GM18511 (cell line): ENCODE measurements around the gene METTL5.
"Not testable (repeated sequence)": the region's sequence is repeated elsewhere in the genome, so short reads cannot be mapped to it uniquely, and the experiment has no call there.

Source experiments
- ATAC-seq: cut with Tn5 transposase; IDR thresholded peaks from one replicate; pipeline ENCODE4 v1.9.1; 2021; ENCODE audit warnings: mild to moderate bottlenecking, moderate library complexity; ENCODE audit not compliant: unreplicated experiment

Gene METTL5

DNA sequence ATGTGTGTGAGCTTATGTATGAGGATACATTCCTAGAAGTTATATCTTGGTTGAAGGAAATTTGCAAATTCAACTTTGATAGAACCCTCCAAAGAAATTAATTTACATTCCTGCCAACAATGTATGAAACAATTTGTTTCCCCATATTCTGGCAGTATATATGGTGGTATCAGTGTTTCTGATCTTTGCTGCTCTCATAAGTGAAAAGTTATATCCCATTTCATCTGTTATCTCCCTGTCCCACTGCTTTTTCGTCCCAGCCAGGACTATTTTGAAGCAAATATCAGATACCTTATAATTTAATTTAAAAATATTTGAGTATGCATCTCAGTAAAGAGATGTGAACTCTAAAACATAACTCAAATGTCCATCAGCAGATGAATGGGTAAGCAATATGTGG, 9.7 kb upstream of the METTL5 start:
- no peak for ATAC-seq

DNA sequence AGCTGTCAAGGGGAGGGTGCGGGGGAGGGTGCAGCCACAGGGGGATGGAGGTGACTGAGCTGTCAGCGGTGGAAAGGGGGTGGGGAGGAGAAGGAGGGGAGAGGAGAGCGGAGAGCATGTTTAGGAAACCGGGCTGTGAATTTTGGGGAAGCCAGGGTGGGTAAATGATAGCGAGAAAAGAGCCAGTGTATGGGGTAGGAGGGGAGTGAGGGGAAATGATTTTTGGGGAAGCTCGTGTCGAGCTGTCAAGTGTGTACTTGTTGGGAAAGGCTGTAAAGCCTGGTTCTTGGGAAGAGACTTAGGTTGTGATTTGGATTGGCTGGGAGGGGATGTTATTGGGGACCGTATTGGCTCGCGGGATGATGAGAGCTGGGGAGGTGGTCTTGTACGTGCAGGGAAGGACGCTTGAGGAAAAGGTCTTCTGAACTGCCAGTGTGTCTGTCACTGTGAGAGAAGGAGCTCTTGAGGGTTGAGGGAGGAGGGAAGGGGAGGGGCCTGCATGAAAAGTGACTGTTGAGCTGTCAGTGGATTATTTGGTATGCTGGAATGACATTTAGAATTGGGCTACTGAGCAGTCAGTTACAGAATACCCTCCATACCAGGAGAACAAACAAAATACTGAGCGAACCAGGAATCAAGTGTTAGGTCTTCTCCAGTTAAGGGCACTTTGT, 3.6 kb upstream of the METTL5 start:
- ATAC-seq, result peak; percentile 29

DNA sequence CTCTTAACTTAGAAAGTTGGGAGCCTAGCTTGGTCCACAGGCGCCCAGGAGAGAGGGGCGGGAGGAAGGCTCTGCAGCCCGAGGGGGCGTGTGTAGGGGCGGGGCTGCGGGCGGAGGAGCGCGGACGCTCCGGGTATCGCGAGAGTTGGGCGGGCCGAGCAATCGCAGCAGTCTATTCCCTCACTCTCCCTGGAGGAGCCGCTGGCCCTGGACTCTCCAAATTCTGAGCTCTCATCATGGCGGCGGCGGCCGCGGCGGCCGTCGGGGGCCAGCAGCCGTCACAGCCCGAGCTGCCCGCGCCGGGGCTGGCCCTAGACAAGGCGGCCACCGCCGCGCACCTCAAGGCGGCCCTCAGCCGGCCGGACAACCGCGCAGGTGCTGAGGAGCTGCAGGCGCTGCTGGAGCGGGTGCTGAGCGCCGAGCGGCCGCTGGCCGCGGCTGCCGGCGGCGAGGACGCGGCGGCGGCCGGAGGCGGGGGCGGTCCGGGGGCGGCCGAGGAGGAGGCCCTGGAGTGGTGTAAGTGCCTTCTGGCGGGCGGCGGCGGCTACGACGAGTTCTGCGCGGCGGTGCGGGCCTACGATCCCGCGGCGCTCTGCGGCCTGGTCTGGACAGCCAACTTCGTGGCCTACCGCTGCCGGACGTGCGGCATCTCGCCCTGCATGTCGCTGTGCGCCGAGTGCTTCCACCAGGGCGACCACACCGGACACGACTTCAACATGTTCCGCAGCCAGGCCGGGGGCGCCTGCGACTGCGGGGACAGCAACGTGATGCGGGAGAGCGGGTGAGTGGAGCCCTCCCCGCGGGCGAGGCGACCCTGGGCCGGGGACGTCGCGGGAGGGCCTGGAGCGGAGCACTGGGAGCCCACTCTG, 2.8 kb upstream of the METTL5 start, which contains the start of gene UBR3:
Gene UBR3, plus strand, starts transcription at position 183 of the 869 bp plus-strand sequence. Its CDS starts 54 bp downstream, at position 237.
- peak; percentile 85 for ATAC-seq

DNA sequence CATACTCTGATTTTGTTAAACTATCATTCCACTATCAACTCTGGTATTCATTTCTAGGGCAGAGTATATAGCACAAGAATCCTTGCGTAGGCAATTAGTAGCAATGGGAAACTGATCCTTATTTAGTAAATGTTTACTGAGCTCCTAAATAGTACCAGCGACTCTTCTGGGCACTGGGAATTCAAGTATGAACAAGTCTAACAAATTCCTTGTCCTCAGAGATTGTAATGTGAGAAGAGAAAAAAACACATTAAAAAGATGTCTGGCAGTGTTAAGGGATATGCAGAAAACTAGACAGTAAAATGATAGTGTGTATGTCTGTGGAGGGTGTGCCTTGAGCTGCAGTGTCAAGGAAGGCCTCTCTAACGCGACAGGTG, 721 bp downstream of the METTL5 start:
- ATAC-seq, result no peak

DNA sequence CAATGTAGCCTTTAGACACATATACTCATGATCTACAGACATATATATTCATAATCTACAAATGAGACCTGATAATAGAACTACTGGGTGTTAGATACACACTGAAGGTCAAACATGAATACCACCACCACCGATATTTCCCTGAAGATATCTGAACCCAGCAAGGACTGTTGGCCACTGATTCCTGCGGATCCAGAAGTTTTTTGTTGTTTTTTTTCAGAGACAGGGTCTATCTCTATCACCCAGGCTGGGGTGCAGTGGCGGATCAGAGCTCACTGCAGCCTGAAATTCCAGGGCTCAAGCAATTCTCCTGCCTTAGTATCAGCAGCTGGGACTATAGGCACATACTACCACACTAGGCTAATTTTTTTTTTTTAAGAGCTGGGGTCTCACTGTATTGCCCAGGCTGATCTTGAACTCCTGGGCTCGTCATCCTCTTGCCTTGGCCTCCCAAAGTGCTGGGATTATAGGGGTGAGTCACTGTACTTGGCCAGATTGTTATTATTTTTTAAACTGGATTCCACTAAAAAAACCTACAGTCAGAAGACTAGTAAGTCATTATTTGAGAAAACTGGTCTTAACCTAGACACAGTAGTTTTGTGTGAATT, 1.8 kb downstream of the METTL5 start:
- ATAC-seq, result no peak

DNA sequence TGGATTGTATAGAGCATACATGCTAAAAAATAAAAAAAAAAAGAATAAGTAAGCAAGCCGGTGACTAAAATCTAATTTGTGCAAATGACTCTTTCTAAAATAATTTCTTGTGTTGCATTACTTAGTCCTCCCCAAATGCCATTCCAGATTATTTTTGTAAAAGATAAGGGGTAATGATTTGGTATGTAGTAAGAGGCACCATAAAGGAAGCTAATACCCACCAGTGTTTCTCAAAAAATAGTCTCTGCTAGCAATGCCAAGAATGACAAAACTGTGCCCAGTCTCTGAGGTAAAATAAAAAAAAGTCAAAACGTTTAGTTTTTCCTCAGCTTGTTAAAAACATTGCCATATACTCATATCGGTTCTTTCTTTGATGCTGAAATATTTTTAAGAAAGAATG, 2.7 kb downstream of the METTL5 start:
- ATAC-seq, result no peak

DNA sequence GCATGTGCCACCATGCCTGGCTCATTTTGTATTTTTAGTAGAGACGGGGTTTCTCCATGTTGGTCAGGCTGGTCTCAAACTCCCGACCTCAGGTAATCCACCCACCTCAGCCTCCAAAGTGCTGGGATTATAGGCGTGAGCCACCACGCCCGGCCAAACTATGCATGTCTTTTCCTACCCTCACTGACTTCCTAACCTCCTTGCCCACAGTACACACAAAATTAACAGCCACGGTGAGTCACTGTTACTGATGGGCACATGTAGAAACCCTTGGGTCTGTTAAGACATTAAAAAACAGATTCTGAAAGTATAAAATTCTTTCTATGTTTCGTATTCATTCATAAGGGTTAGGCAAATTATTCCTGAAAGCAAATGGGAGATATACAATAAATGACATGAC, 4.6 kb downstream of the METTL5 start:
- not testable (repeated sequence) for ATAC-seq

DNA sequence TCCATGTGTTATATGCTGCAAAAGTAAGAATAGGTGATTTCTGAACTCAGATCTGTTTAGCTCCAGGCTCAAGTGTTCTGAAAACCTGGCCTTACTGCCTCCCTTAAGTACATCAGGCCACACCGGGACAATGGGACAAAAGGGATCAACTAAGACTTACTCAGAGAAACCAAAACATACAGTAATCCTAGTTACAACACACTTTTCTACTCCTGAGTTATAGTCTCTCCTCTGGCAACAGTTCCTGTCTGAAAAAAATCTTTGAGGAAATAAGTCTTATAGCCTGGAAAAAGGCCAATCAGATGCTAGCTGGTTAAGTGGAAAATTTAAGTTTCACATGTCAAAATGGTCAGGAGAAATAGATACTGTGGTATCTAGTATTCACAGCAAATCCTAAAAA, 5.6 kb downstream of the METTL5 start:
- ATAC-seq, result no peak

DNA sequence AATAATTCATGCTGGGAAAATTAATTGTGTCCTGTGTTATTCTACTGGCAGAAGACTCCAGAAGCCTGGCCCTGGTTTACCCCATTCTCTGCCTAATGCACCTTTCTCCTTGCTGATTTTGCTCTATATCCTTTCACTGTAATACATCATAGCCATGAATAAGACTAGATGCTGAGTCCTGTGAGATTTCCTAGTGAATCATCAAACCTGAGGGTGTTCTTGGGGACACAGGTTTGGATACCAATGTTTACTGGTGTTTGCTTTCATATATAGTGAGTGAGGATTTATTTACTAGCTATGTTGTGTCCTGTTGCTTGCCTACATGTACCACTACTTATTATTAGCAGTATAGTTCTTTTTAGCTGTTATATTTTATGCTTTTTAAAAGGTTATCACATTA, 6.5 kb downstream of the METTL5 start:
- no peak for ATAC-seq

DNA sequence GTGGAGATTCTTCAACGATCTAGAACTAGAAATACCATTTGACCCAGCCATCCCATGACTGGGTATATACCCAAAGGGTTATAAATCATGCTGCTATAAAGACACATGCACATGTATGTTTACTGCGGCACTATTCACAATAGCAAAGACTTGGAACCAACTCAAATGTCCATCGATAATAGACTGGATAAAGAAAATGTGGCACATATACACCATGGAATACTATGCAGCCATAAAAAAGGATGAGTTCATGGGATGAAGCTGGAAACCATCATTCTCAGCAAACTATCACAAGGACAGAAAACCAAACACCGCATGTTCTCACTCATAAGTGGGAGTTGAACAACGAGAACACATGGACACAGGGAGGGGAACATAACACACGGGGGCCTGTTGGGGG, 7.3 kb downstream of the METTL5 start:
- not testable (repeated sequence) for ATAC-seq

DNA sequence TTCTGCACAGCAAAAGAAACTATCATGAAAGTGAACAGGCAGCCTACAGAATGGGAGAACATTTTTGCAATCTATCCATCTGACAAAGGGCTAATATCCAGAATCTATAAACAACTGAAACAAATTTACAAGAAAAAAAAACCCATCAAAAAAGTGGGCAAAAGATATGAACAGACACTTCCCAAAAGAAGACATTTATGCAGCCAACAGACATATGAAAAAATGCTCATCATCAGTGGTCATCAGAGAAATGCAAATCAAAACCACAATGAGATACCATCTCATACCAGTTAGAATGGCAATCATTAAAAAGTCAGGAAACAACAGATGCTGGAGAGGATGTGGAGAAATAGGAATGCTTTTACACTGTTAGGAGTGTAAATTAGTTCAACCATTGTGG, 7.7 kb downstream of the METTL5 start:
- not testable (repeated sequence) for ATAC-seq

DNA sequence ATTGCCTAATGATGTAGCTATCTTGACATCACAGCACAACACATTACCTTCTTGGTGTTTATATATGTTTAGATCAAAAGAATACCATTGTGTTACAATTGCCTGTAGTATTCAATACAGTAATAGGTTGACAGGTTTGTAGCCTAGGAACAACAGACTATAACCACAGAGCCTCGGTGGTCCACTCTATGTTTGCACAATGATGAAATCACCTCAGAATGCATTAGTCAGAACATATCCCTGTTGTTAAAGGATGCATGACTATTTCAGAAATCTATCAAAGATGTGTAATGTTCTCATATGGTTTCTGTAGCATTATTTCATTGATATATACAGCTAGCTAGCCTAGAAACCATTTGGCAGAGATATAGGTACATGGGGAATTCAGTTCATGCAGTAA, 8.9 kb downstream of the METTL5 start:
- no peak for ATAC-seq

DNA sequence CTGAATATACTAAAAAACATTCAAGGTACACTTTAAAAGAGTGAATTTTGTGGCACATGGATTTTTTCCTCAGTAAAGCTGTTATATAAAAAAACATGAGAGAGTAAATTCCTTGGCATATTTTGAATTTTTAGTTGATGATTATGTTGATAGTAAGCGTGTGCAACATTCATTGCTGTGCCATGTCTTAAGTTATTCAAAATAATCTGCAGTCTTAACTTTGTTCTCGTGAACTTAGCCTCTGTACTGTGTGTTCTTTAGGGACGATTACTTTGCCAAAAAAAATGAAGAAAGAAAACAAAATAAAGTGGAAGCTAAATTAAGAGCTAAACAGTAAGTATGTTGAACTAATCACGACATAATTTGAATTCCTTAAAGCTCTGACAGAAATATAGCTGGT, 16.5 kb downstream of the METTL5 start:
- ATAC-seq, result no peak

DNA sequence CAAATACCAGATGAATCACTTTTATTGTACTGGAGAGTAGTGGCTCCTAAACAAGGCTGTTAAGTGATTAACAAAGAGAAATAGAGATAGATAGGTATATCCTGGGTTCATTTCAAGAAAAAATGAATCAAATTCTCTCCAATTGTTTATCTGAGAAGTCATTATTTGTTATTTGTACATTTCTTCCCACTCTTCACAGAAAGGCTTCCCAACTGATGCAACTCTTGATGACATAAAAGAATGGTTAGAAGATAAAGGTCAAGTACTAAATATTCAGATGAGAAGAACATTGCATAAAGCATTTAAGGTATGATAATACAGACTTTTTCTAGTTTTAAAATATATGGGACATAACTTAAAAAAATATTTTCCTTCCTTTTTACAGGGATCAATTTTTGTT, 18.1 kb downstream of the METTL5 start:
- no peak for ATAC-seq

DNA sequence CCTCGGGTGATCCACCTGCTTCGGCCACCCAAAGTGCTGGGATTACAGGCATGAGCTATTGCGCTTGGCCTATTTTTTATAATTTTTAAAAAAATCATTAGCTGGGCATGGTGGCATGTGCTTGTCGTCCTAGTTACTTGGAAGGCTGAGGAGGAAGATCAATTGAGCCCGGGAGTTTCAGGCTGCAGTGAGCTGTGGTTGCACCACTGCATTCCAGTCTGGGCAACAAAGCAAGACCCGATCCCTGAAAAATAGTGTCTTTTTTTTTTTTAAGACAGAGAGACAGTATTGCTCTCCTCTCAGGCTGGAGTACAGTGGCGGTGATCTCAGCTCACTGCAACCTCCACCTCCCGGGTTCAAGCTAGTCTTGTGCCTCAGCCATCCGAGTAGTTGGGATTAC, 21.2 kb downstream of the METTL5 start:
- no peak for ATAC-seq

DNA sequence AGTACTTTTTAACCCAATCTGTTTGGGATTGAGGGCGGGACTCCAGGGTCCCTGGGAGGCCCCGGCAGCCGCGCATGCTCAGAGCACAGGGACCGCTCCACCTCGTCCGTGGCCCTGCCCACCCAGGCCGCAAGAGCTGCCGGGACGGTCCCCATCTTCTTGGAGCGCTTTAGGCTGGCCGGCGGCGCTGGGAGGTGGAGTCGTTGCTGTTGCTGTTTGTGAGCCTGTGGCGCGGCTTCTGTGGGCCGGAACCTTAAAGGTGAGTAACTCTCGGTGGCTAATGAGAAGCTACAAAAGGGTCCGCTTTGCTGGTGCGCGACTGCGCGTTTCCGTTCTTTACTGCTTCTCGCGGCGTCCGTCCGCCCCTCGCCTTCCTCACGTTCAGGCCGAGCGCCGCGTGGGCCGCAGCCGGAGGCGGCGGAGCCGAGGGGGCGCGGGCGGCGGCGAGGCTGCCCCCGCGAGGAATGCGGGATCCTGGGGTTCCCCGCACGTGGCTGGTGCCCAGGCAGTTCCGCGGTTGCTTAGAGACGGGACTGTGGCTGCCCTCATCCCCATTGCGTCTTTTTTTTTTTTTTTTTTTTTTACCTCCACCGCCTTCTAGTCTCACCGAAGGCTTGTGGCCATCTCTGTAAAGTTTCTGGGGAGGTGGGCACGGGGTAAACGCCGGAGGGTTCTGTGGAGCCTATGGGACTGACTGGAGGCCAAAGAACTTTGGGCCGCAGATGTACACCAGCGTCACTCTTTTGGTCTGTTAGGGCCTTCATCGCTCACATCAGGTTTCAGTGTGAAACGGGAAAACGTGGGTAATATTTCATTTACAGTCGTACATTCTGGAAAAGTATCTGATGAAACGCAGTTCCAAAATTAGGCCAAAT, 25.8 kb downstream of the METTL5 start, which contains the start of gene SSB:
Gene SSB, plus strand, starts transcription at position 154 of the 875 bp plus-strand sequence. CDS start 2,090 bp downstream, outside the sequence.
- peak; percentile 98 for ATAC-seq

DNA sequence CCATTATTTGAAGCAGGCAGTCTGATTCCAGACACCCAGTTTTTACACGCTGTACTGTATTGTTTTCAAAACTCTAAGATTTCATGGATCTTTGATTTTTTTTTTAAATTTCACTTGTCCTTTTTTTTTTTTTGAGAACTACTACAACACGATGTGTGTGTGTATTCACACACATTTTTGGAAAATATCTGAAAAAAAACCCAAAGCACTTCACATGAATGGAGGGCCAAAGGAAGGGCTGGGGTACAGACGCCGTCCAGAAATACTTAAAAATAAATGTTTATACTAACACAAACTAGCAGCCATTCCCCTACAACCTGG, 26.3 kb downstream of the METTL5 start:
- ATAC-seq, result no peak

DNA sequence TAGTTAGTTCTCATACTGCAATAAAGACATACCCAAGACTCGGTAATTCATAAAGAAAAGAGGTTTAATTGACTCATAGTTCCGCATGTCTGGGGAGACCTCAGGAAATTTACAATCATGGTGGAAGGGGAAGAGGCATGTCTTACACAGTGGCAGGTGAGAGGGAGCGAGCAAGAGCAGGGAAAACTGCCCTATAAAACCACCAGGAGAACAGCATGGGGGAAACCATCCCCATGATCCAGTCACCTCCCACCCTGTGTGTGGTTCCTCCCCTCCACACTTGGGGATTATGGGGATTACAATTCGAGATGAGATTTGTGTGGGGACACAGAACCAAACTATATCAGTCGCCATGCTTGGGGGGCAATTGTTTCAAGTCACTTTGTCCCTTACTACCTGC, 27.1 kb downstream of the METTL5 start:
- no peak for ATAC-seq

DNA sequence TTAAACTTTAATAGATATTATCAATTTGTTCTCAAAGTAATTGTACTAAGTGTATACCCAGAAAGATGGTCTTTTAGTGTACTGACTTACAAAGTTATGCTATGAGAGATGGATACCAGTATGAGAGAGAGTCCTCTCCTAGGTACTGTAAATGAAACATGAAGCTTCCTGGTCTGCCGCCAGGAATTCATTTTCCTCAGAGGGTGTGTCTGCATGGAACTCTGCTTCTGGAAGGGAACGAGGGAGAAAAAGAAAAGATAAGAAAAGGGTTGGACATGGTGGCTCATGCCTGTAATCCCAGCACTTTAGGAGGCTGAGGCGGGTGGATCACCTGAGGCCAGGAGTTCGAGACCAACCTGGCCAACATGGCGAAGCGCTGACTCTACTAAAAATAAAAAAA, 28.3 kb downstream of the METTL5 start:
- ATAC-seq, result no peak

DNA sequence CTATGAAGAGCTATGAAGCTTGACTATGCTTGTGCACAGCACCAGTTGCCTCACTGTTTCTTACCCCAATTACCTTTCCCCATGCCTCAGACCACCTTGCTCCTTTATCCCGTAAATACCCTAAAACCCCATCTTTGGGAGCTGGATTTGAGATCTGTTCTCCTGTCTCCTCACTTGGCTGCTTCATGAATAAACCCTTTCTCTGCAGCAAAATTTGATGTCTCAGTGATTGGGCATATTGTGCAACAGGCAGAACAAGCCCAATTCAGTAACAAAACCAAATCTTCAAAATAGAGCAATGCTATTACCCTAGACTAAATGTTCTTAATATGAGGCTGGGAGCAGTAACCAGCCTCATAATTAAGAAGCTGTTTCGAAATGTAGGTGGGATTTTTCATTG, 29.5 kb downstream of the METTL5 start:
- ATAC-seq, result no peak

DNA sequence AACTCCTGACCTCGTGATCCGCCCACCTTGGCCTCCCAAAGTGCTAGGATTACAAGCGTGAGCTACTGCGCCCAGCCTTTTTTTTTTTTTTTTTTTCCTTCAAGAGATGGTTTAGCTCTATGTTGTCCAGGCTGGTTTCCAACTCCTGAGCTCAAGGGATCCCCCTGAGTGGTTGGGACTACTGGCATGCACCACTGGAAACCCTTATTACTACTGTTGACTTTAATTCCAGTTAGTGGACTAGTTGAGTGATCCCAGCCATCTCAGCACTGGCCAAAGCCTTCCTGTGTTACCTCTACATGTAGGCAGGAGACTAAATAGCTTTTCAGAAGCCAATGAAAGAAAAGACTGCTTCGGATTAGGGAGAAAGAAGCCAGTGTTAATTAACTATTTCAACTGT, 34.1 kb downstream of the METTL5 start:
- ATAC-seq, result no peak
